ENCODE results near the gene GPR161. TPM values are rescaled to one million over a fixed set of nuclear protein-coding genes. Genes with fewer than 3 reads are reported as not detected.

Gene GPR161
- total and polyA plus RNA-seq, 9 of the 15 experiments (the other 6 are each of a cell fraction or from before 2014, with no cell fraction given), result 0.15 to 2.4 (median 0.76) TPM

DNA sequence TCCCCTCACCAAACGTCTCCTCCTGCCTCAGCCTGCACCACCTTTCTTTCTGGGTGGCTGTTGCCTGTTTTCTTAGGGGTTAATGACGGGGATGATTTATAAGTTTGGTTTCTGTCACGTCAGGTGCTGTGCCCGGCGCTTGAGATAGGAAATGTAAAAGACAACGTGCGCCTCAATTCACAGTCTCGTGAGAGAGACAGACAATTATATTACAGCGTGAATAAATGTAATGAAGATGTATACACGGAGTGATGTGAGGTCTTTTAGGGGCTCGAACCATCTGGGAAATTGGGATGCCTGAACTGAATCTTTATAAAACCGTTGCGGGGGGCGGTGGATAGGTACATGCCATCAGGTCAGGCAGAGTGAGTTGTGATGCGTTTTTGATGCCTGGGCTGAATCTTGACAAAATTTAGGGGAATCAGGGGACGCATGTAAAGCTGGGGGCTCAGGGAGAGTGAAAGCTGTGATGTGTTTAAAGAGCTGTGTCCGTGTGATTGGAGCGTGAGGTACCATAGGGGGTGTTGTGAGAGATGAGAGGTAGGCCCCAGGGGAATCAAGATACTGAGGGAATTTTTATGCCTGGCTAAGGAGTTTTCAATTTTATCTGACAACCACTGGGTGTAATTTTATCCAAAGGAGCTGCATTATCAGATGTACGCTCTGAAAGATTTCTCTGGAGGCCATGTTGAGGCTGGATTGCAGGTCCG, 42.9 kb upstream of the GPR161 start (continued):
- TF ChIP-seq SRSF3 (IDR thresholded peaks at IDR 0.05; ENCODE audit: insufficient read depth, low read length) (no peak), RB1 (IDR thresholded peaks at IDR 0.05; ENCODE audit: low read depth) (no peak), ZNF324 (CRISPR knock-in tag; IDR thresholded peaks at IDR 0.05) (no peak), ZNF143 (CRISPR knock-in tag; IDR thresholded peaks at IDR 0.05) (no peak), ZNF431 (CRISPR knock-in tag; IDR thresholded peaks at IDR 0.05) (no peak), TEAD1 (CRISPR knock-in tag; IDR thresholded peaks at IDR 0.05) (peak in 1 of 2 experiments; percentile 6; a peak in 1 of 4 replicates), TBL1XR1 (IDR thresholded peaks at IDR 0.05; ENCODE audit: low read length in 2 of 2) (no peak), POLR2B (IDR thresholded peaks at IDR 0.05; ENCODE audit: low read depth, partially characterized antibody) (no peak), THRAP3 (IDR thresholded peaks at IDR 0.05; ENCODE audit: borderline replicate concordance) (0 out of 2 replicates have a peak, but pooled peaks have one; percentile 35), GABPB1 (CRISPR knock-in tag; IDR thresholded peaks at IDR 0.05) (no peak), DNMT1 (IDR thresholded peaks at IDR 0.05) (no peak), EHMT2 (IDR thresholded peaks at IDR 0.05) (no peak), SREBF1 (IDR thresholded peaks at IDR 0.05; ENCODE audit: borderline replicate concordance, low read depth, low read length) (no peak), ZNF24 (IDR thresholded peaks at IDR 0.05) (no peak), KDM5B (IDR thresholded peaks at IDR 0.05; ENCODE audit: insufficient replicate concordance, low read depth, low read length) (peak; percentile 15), MTA3 (IDR thresholded peaks at IDR 0.05; ENCODE audit: borderline replicate concordance) (no peak), BHLHE40 (IDR thresholded peaks at IDR 0.05; ENCODE audit: low read length) (peak; percentile 61; the same call in 1 of the 2 replicates), SETDB1 (IDR thresholded peaks at IDR 0.05; ENCODE audit: low read length) (no peak)
- TF ChIP-seq, protein P1, sequence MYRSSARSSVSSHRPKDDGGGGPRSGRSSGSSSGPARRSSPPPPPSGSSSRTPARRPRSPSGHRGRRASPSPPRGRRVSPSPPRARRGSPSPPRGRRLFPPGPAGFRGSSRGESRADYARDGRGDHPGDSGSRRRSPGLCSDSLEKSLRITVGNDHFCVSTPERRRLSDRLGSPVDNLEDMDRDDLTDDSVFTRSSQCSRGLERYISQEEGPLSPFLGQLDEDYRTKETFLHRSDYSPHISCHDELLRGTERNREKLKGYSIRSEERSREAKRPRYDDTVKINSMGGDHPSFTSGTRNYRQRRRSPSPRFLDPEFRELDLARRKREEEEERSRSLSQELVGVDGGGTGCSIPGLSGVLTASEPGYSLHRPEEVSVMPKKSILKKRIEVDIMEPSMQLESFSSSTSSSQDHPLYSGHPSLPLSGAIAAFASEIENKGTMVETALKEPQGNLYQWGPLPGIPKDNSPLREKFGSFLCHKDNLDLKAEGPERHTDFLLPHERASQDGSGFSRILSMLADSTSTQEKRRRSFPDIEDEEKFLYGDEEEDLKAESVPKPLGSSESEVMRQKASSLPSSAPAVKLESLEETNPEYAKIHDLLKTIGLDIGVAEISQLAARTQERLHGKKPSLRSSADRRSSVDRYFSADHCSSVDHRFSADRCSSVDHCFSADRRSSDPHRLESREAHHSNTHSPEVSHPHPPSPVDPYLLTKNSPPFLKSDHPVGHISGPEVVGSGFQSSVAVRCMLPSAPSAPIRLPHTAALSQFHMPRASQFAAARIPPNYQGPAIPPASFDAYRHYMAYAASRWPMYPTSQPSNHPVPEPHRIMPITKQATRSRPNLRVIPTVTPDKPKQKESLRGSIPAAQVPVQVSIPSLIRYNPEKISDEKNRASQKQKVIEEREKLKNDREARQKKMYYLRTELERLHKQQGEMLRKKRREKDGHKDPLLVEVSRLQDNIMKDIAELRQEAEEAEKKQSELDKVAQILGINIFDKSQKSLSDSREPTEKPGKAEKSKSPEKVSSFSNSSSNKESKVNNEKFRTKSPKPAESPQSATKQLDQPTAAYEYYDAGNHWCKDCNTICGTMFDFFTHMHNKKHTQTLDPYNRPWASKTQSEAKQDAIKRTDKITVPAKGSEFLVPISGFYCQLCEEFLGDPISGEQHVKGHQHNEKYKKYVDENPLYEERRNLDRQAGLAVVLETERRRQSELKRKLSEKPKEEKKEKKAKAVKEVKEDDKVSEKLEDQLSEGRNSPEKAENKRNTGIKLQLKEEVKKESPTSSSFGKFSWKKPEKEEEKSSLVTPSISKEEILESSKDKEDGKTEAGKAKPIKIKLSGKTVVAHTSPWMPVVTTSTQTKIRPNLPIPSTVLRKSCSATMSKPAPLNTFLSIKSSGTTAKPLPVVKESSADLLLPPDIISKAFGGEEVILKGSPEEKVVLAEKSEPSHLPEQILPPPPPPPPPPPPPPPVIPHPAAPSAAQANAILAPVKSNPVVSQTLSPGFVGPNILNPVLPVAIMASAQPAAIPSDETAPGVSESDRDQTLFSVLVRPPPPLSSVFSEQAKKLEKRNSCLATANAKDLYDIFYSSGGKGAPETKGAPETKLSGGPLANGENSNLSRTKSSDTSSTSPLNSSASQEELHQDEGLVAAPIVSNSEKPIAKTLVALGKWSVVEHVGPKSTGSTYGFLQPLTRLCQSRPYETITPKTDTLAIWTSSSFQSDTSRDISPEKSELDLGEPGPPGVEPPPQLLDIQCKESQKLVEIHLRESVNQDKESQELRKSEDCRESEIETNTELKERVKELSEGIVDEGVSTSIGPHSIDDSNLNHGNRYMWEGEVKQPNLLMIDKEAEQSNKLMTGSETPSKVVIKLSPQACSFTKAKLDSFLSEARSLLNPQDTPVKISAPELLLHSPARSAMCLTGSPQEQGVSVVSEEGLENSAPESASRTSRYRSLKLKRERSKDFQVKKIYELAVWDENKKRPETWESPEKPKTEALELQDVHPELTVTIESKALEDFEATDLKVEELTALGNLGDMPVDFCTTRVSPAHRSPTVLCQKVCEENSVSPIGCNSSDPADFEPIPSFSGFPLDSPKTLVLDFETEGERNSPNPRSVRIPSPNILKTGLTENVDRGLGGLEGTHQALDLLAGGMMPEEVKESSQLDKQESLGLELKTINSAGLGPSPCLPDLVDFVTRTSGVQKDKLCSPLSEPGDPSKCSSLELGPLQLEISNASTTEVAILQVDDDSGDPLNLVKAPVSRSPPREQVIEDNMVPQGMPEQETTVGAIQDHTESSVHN (IDR thresholded peaks at IDR 0.05; ENCODE audit: borderline replicate concordance in 1 of 2, low read depth in 1 of 2), result peak in 1 of 2 experiments; percentile 32; a peak in 1 of 4 replicates
- TF ChIP-seq, protein P2, sequence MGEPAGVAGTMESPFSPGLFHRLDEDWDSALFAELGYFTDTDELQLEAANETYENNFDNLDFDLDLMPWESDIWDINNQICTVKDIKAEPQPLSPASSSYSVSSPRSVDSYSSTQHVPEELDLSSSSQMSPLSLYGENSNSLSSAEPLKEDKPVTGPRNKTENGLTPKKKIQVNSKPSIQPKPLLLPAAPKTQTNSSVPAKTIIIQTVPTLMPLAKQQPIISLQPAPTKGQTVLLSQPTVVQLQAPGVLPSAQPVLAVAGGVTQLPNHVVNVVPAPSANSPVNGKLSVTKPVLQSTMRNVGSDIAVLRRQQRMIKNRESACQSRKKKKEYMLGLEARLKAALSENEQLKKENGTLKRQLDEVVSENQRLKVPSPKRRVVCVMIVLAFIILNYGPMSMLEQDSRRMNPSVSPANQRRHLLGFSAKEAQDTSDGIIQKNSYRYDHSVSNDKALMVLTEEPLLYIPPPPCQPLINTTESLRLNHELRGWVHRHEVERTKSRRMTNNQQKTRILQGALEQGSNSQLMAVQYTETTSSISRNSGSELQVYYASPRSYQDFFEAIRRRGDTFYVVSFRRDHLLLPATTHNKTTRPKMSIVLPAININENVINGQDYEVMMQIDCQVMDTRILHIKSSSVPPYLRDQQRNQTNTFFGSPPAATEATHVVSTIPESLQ (CRISPR knock-in tag; IDR thresholded peaks at IDR 0.05), result no peak

All from K562 (cell line).